Lower leg skin (tissue), 4 donors: ENCODE measurements around the gene MAP4. TPM values are rescaled to one million over a fixed set of nuclear protein-coding genes. Genes with fewer than 3 reads are reported as not detected.

Experiments
- DNase-seq, 2 donors: peaks; one replicate each; pipeline ENCODE4 v3.0.0-alpha.2; 2019; ENCODE audit warnings: low spot score in 2 of 2
- H3K4me3 ChIP-seq: fragments of 200-600 bp; sonication (generic); 2 replicates; pipeline ENCODE4 v1.5.1; 2017; ENCODE audit warnings: mild to moderate bottlenecking, low read depth; ENCODE audit not compliant: poor library complexity, severe bottlenecking
- CTCF ChIP-seq, 3 donors: fragments of 450-650 bp; IDR thresholded peaks; one replicate each; pipeline ENCODE4 v1.5.1; 2016; ENCODE audit warnings: antibody characterized with exemption in 3 of 3, mild to moderate bottlenecking in 3 of 3, moderate library complexity in 2 of 3
- POLR2A ChIP-seq, 2 donors: fragments of 450-650 bp; IDR thresholded peaks; one replicate each; pipeline ENCODE4 v1.6.1; 2016 to 2017; ENCODE audit warnings: antibody characterized with exemption in 2 of 2, mild to moderate bottlenecking in 1 of 2, moderate library complexity in 1 of 2
- WGBS, 2 donors: methylation state at CpG; one replicate each; pipeline ENCODE4 v1.1.5; 2018; 5-methylcytosine and 5-hydroxymethylcytosine counted together
- intact Hi-C: fragments of 100-400 bp; cut with DNase I; formaldehyde crosslinking; loops from one replicate; pipeline ENCODE4 v1.15.0; 2023; ENCODE audit warnings: low total_unique reads
- total RNA-seq, 4 donors: library from RNA; depleted of rRNA; stranded (reverse); fragments of >200 nt; gene quantifications; one replicate each; pipeline ENCODE4 v1.1.0, GENCODE V29; 2016

The MAP4 gene
- total RNA-seq, 4 donors from 2014 or later = 102 to 161 (median 126) TPM

- DNase-seq = no peak
- intact Hi-C loops = no loop called here
- no peak overlapping the region for H3K4me3 ChIP-seq
- no peak for TF ChIP-seq CTCF (IDR thresholded peaks at IDR 0.05)
- TF ChIP-seq POLR2A (IDR thresholded peaks at IDR 0.05) = no peak
- 91 to 93% methylated on average over 3 of the region's 3 CpGs for WGBS, 2 donors
Observed at GRCh38 chr3:47870156-47870555, 146.1 kb downstream of the MAP4 start.

- WGBS, 2 donors = 88 to 100% methylated on average over 2 of the region's 2 CpGs
- DNase-seq = no peak
- no peak for TF ChIP-seq POLR2A (IDR thresholded peaks at IDR 0.05)
- no peak for TF ChIP-seq CTCF (IDR thresholded peaks at IDR 0.05)
- no peak overlapping the region for H3K4me3 ChIP-seq
- intact Hi-C loops = no loop called here
Observed at GRCh38 chr3:47868306-47868705, 147.9 kb downstream of the MAP4 start.

GRCh38 chr3:47867451-47868044, 148.7 kb downstream of the MAP4 start:
- TF ChIP-seq CTCF (IDR thresholded peaks at IDR 0.05) (no peak), POLR2A (IDR thresholded peaks at IDR 0.05) (no peak)
- intact Hi-C loops = no loop called here
- no peak for DNase-seq
- 84 to 86% methylated on average over 8 of the region's 8 CpGs for WGBS, 2 donors
- no peak overlapping the region for H3K4me3 ChIP-seq

GRCh38 chr3:47865192-47865591, 151.0 kb downstream of the MAP4 start:
- 47 to 67% methylated on average over 3 of the region's 3 CpGs for WGBS, 2 donors
- intact Hi-C loops = no loop called here
- H3K4me3 ChIP-seq = no peak overlapping the region
- no peak for TF ChIP-seq POLR2A (IDR thresholded peaks at IDR 0.05)
- no peak for TF ChIP-seq CTCF (IDR thresholded peaks at IDR 0.05)
- DNase-seq = no peak

GRCh38 chr3:47863391-47864128, 152.7 kb downstream of the MAP4 start:
- no peak for DNase-seq
- no peak overlapping the region for H3K4me3 ChIP-seq
- intact Hi-C loops = no loop called here
- TF ChIP-seq CTCF (IDR thresholded peaks at IDR 0.05) = no peak
- no peak for TF ChIP-seq POLR2A (IDR thresholded peaks at IDR 0.05)
- WGBS, 2 donors = 79 to 94% methylated on average over 11 to 12 of the region's 12 CpGs
